ENCODE results near the gene GLIS1.

- TF ChIP-seq CTCF (IDR thresholded peaks at IDR 0.05; ENCODE audit: low read depth, low read length, poor library complexity, severe bottlenecking) (no peak), EZH2phosphoT487 (IDR thresholded peaks at IDR 0.05; ENCODE audit: borderline replicate concordance, low read length) (no peak)
Observed at GRCh38 chr1:53585565-53585964, 153.4 kb downstream of the GLIS1 start.

Measured in DOHH2 (cell line).